Retina (tissue), 1 donor: ENCODE data around the gene MDH1.
"Not testable (repeated sequence)": the region's sequence is repeated elsewhere in the genome, so short reads cannot be mapped to it uniquely, and the experiment has no call there.

Experiments used
- DNase-seq: peaks from one replicate; pipeline ENCODE4 v3.0.0-alpha.2; 2016

MDH1 gene

DNA sequence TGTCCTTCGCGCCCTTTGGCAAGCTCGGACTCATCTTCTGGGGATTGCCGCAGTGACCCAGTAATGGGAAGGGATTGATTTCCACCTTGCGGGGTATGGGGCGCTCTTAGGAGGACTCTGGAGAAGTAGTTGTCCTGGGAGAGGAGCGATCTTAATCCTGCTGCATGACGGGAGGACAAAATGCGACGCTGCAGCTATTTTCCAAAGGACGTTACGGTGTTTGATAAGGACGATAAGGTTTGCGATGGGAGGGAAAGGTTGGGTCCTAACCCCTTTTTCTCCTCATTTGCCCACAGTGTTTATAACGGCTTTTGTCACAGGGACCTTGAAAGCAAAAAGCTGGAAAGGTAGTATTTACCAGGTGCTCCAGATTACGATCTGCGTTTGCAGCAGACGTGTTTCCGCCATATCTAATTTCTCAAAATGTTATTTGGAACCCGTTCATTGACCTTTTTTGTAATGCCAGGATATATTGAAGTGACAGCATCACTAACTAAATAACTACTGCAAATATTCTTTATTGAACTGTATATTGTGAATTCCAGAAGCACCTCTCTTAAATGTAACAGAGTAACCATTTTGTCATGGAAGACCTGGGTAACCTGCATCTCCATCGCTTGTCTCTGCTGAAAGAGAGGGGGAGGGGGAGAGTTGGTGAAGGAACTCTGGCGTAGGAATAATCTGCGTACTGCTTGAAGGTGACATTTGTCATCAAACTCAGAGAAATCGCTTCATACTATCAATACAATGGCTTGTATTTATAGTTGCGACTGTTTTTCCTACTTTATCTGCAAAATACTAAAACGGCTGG, 590 bp downstream of the MDH1 start:
- no peak for DNase-seq

- no peak for DNase-seq
These were observed 2.1 kb downstream of the MDH1 start for GRCh38 chr2:63590626-63591408.

DNA sequence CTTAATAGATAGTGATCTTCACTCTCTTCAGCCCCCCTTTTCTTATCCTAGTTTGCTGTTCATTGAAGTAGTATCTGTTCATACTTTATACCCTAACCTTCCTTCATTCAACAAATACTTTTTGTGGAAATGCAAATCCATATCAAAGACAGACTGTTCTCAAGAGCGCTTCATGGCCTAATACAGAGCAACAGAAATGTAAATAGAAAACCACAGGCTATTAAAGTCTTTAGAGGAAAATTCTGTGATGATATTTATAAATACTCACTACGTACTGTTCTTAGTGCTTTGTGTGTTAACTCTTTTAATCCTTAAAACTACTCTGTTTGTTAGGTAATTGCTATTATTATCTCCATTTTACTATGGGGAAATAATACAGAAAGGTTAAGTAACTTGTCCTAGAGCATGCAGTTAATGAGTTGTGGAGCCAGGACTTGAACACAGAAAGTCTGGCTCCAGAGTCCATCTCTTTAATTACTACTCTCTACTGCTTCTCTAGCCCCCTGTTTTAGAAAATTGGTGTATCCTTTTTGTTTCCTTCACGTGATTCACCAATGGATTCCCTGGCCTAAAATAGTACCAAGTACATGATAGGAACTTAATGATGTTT, 2.9 kb downstream of the MDH1 start:
- no peak for DNase-seq

GRCh38 chr2:63594660-63595059, 5.9 kb downstream of the MDH1 start:
- no peak for DNase-seq

DNA sequence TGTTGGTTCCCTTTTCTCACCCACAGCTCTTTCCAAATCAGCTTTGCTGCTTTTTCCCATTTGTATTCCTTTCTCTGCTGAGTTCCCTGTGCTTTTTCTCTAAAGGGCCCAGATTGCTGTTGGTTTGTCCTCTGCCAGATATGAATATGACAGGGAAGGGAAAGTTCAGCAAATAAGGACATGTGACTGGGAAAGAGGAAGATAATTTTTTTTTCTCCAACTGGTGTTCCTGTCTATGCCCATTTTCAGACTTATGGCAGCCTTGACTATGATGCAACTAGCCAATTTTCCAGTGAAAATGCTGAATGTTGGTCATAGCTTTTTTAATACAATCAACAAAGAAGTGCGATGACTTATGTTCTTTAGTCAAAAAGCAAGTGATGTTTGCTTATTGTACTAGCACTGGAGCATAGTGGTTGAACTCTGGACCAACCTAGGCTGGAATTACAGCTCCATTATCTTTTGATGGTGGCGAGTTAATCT, 7.7 kb downstream of the MDH1 start:
- no peak for DNase-seq

DNA sequence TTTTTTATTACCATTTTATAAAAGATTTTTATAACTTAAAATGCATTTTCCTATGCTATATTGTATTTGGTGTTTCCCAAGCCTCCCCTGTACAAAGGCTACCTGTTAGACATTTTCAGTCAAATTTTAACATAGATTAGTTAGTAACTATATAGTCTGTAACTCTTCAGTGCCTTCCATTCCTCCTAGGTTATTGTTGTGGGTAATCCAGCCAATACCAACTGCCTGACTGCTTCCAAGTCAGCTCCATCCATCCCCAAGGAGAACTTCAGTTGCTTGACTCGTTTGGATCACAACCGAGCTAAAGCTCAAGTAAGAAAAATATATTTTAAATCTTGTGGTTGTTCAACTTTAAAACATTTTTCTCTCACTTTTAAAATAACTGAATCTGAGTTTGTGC, 10.2 kb downstream of the MDH1 start:
- DNase-seq, result no peak

GRCh38 chr2:63600881-63601460, 12.2 kb downstream of the MDH1 start:
- no peak for DNase-seq

DNA sequence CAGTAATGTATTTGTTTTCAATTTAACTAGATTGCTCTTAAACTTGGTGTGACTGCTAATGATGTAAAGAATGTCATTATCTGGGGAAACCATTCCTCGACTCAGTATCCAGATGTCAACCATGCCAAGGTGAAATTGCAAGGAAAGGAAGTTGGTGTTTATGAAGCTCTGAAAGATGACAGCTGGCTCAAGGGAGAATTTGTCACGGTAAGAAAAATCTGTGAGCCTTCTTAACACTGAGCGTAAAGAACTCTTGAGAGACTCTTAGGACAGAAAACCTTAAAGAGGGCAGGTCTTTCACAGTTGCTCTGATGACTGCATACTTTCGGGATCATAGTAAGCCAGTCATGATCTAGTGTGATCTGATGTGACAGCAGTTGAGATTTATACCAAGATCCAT, 15.9 kb downstream of the MDH1 start:
- no peak for DNase-seq

GRCh38 chr2:63608865-63609264, 20.1 kb downstream of the MDH1 start:
- DNase-seq, result not testable (repeated sequence)

DNA sequence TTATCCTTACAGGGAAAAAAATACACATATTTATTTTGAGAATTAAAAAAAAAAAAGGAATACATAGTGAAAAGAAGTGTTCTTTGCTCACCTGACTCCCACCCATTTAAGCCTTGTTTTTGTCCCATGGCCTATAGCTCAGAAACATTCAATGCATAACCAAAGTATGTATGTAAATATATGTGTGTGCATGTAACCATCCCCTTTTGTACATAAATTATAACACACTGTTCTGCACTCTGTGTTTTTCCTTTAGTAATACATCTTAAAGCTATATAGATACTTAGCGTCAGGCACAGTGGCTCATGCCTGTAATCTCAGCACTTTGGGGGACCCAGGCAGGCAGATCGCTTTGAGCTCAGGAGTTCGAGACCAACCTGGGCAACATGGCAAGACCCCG, 21.8 kb downstream of the MDH1 start:
- DNase-seq, result no peak

- no peak for DNase-seq
These were observed 24.7 kb downstream of the MDH1 start for GRCh38 chr2:63613391-63613901.

DNA sequence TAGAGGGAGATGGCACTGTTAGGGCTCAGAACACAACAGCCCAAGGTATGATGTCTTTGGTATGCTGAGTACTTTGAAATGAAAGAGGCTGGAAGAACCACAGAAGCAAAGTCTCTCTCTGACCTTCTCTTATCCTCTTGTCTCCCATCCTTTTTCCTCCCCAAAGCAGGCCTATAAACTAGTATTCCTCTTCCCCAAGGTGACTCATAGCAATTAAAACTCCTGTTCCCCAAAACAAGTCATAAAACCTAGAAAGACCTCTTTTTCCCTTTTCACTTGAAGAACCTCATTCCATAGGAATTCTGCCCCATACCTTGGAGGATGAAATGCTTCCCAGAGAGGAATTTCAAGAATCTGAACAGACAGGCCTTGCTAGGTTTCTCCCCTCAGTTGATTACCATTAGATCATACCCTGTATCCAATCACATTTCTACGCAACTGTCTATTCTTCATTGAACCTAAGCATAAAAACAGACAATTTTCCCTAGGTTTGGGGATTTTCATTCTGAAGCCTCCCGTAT, 25.7 kb downstream of the MDH1 start:
- DNase-seq, result no peak

DNA sequence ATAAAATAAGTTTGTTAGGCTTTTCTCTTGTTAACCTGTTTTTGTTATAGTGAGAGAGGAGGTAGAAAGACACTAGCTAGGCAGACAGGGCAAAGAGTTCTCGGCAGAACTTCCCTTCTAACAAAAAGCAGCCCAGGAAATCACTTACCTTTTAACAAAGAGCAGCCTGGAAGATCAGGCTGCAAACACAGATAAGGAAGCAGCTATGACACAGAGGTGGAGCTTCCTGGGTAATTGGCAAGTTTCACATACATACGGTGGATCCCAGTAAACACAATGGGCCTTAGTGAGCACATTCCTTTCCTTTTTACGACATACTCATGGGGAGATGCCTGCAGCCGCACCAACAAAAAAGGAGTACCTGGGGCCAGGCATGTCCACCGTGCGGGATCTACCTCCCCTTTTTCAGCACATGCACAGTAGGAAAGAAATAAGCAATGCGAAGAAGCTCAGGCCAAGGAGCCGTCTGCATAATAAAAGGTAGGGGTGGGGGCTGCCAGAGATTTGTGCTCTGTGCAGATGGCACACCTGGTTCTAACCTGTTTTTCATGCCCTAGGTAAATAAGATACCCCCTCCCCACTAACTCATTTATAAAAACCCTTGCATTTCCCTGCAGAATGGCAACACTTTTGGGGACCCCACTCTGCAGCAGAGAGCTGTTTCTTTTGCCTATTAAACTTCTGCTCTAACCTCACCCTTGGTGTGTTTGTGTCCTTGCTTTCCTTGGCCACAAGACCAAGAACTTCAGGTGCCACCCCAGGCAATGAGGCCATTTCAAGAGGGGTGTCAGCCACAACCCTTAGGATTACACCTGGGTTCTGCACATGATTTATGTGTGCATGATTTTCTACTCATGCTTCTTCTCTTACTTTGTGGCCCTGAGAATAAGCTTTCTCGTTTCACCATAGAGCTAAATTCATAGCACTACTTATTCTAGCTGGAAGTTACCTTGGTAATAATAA, 26.5 kb downstream of the MDH1 start:
- no peak for DNase-seq

DNA sequence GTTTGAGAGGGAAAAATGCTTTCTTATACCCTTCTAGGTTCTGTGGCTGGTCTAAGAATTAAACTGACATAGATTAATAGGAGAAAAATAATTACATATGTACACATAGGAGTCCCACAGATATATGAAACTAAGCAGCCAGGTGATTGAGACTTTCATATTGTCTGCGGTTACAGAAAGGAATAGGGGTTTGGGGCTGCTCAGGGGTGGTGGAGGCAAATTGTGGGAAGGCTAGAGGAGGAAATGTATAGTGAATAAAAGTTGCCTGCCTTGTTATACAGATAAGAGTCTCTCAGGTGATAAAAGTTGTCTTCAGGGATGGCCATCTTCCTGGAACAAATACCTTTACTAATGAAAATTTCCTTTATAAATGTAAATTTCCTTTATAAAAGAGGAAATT, 28.6 kb downstream of the MDH1 start:
- no peak for DNase-seq

GRCh38 chr2:63619328-63619727, 30.6 kb downstream of the MDH1 start:
- no peak for DNase-seq

DNA sequence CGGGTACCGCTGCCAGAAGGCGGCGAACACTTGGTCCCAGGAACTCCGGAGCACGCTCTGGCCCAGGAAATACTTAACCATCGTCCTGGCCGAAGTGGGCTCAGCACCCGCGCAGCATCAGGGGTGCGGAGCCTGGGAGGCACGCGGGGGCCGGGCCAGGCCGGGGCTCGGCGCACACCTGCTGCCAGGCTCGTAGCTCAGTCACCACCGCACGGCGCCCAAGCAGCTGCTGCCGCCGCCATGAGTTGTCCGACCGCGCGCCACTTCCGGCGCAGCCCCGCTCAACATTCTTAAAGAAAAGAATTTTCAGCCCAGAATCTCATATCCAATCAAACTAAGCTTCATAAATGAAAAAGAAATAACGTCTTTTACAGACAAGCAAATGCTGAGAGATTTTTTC, 34.0 kb downstream of the MDH1 start:
- DNase-seq, result no peak

GRCh38 chr2:63623763-63624162, 35.0 kb downstream of the MDH1 start:
- DNase-seq, result not testable (repeated sequence)

GRCh38 chr2:63627866-63628265, 39.1 kb downstream of the MDH1 start:
- DNase-seq, result no peak

GRCh38 chr2:63628403-63628942, 39.7 kb downstream of the MDH1 start:
- DNase-seq, result no peak

DNA sequence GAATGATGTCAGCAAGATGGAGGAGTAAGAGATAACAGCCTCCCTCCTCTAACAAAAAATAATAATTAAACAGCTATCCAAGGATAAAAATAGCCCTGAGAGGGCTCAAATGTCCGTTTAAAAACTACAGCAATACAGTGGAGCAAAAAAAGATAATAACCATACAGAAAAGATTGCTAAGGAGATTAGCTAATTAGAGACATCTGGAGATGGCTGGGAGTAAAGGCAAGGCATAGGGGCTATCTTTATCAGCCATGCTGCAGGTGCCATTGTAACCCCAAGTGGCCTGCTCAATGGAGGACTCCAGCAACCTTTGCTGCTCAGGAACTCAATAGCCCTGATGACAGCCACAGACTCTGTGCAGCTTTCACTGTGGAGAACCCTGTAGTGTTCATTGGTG, 42.7 kb downstream of the MDH1 start:
- no peak for DNase-seq

DNA sequence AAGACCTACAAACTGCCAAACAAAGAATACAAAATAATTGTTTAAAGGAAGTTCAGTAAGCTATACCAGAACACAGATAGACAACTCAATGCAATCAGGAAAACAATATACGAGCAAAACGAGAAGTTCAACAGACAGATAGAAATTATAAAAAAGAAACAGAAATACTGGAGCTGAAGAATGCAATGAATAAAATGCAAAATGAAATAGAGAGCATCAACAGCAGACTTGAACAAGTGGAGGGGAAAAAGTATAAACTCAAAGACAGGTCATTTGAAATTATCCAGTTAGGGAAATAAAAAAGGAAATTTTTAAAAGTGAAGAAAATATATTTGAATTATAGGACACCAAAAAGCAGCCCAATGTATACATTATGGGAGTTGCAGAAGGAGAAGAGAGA, 43.6 kb downstream of the MDH1 start:
- DNase-seq, result no peak
